ENCODE measurements around the gene ATP2C2.

The ATP2C2 gene

DNA sequence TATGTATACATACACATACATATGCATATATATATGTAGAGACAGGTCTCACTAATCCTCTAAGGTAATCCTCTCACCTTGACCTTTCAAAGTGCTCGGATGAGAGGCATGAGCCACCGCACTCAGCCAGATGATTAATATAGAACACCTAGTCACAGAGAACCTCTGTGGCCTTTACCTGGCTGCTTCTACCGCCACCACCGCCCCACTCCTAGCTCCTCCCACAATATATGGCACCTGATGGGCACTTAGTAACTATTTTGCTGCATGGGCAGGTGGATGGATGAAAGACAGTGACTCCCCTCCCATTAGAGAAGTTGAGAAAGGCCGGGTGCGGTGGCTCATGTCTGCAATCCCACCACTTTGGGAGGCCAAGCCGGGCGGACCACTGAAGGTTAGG, 16.7 kb upstream of the ATP2C2 start:
- H3K4me3 ChIP-seq (ENCODE audit: low read depth, low read length), result no peak overlapping the region
- no peaks in the 10 kb centered on the region for H3K4me1 ChIP-seq (ENCODE audit: control insufficient read depth, insufficient read depth, low read length)
- ChIA-PET CTCF (no interaction called here), POLR2A (no interaction called here)
- no peaks in the 10 kb centered on the region for H3K36me3 ChIP-seq (ENCODE audit: control insufficient read depth in 2 of 2, insufficient read depth in 1 of 2, low read length in 2 of 2)
- H3K9me3 ChIP-seq (ENCODE audit: control insufficient read depth, insufficient read depth, low read depth, low read length), result no peaks in the 10 kb centered on the region
- no peak for TF ChIP-seq ZNF404 (tag by site-specific recombination; IDR thresholded peaks at IDR 0.05)
- no peak for TF ChIP-seq ZFP37 (tag by site-specific recombination; IDR thresholded peaks at IDR 0.05)
- TF ChIP-seq ZNF394 (tag by site-specific recombination; IDR thresholded peaks at IDR 0.05; ENCODE audit: borderline replicate concordance), result no peak
- TF ChIP-seq ZNF548 (tag by site-specific recombination; IDR thresholded peaks at IDR 0.05), result no peak
- TF ChIP-seq ZNF248 (tag by site-specific recombination; IDR thresholded peaks at IDR 0.05), result no peak
- no peak for TF ChIP-seq ZNF571 (tag by site-specific recombination; IDR thresholded peaks at IDR 0.05)
- TF ChIP-seq ZNF658 (tag by site-specific recombination; IDR thresholded peaks at IDR 0.05), result no peak
- H3K27ac ChIP-seq (ENCODE audit: extremely low read depth, low read depth, low read length), result no peak overlapping the region

DNA sequence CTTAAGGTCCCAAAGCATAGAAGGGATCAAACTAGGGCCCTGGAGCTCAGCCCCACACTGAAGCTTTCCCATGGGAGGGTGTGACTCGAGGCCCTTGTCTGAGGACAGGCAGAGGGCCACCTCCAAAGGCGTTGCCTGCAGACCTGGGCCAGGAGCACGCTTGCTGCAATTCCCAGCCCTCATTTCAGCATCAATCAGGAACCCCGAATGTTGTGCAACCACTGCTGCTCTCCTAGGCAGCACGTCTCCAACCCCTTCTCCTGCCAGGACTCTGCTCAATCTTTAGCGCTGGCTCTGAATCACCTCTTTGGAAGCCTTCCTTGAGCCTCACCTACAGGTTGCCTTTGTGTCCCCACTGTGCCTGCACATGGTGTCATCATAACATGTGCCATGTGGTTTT, 14.0 kb upstream of the ATP2C2 start:
- Histone ChIP-seq H3K4me1 (ENCODE audit: control insufficient read depth, insufficient read depth, low read length) (no peaks in the 10 kb centered on the region), H3K36me3 (ENCODE audit: control insufficient read depth in 2 of 2, insufficient read depth in 1 of 2, low read length in 2 of 2) (no peaks in the 10 kb centered on the region), H3K9me3 (ENCODE audit: control insufficient read depth, insufficient read depth, low read depth, low read length) (no peaks in the 10 kb centered on the region), H3K4me3 (ENCODE audit: low read depth, low read length) (no peak overlapping the region), H3K27ac (ENCODE audit: extremely low read depth, low read depth, low read length) (no peak overlapping the region)
- no peak for TF ChIP-seq ZNF155 (tag by site-specific recombination; IDR thresholded peaks at IDR 0.05)
- no peak for TF ChIP-seq ZNF274 (IDR thresholded peaks at IDR 0.05; ENCODE audit: low read length)
- no peak for TF ChIP-seq ZNF274 (tag by site-specific recombination; IDR thresholded peaks at IDR 0.05; ENCODE audit: borderline replicate concordance)
- TF ChIP-seq ZNF311 (tag by site-specific recombination; IDR thresholded peaks at IDR 0.05; ENCODE audit: borderline replicate concordance), result no peak
- no peak for TF ChIP-seq ZNF221 (tag by site-specific recombination; IDR thresholded peaks at IDR 0.05; ENCODE audit: borderline replicate concordance)
- TF ChIP-seq, protein P1, sequence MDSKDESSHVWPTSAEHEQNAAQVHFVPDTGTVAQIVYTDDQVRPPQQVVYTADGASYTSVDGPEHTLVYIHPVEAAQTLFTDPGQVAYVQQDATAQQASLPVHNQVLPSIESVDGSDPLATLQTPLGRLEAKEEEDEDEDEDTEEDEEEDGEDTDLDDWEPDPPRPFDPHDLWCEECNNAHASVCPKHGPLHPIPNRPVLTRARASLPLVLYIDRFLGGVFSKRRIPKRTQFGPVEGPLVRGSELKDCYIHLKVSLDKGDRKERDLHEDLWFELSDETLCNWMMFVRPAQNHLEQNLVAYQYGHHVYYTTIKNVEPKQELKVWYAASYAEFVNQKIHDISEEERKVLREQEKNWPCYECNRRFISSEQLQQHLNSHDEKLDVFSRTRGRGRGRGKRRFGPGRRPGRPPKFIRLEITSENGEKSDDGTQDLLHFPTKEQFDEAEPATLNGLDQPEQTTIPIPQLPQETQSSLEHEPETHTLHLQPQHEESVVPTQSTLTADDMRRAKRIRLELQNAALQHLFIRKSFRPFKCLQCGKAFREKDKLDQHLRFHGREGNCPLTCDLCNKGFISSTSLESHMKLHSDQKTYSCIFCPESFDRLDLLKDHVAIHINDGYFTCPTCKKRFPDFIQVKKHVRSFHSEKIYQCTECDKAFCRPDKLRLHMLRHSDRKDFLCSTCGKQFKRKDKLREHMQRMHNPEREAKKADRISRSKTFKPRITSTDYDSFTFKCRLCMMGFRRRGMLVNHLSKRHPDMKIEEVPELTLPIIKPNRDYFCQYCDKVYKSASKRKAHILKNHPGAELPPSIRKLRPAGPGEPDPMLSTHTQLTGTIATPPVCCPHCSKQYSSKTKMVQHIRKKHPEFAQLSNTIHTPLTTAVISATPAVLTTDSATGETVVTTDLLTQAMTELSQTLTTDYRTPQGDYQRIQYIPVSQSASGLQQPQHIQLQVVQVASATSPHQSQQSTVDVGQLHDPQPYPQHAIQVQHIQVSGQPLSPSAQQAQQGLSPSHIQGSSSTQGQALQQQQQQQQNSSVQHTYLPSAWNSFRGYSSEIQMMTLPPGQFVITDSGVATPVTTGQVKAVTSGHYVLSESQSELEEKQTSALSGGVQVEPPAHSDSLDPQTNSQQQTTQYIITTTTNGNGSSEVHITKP (tag by site-specific recombination; IDR thresholded peaks at IDR 0.05), result no peak
- TF ChIP-seq ZNF701 (tag by site-specific recombination; IDR thresholded peaks at IDR 0.05), result no peak
- TF ChIP-seq, protein P2, sequence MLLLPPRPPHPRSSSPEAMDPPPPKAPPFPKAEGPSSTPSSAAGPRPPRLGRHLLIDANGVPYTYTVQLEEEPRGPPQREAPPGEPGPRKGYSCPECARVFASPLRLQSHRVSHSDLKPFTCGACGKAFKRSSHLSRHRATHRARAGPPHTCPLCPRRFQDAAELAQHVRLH (tag by site-specific recombination; IDR thresholded peaks at IDR 0.05), result no peak
- TF ChIP-seq, protein P3, sequence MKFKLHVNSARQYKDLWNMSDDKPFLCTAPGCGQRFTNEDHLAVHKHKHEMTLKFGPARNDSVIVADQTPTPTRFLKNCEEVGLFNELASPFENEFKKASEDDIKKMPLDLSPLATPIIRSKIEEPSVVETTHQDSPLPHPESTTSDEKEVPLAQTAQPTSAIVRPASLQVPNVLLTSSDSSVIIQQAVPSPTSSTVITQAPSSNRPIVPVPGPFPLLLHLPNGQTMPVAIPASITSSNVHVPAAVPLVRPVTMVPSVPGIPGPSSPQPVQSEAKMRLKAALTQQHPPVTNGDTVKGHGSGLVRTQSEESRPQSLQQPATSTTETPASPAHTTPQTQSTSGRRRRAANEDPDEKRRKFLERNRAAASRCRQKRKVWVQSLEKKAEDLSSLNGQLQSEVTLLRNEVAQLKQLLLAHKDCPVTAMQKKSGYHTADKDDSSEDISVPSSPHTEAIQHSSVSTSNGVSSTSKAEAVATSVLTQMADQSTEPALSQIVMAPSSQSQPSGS (tag by site-specific recombination; IDR thresholded peaks at IDR 0.05; ENCODE audit: low read depth), result no peak
- TF ChIP-seq ZNF600 (tag by site-specific recombination; IDR thresholded peaks at IDR 0.05), result no peak
- no peak for TF ChIP-seq ZNF16 (tag by site-specific recombination; IDR thresholded peaks at IDR 0.05; ENCODE audit: low read depth)
- TF ChIP-seq ZNF133 (tag by site-specific recombination; IDR thresholded peaks at IDR 0.05), result no peak
- TF ChIP-seq MZF1 (tag by site-specific recombination; IDR thresholded peaks at IDR 0.05; ENCODE audit: borderline replicate concordance), result no peak
- TF ChIP-seq ZNF843 (tag by site-specific recombination; IDR thresholded peaks at IDR 0.05), result no peak
- no peak for TF ChIP-seq ZNF677 (tag by site-specific recombination; IDR thresholded peaks at IDR 0.05)
- TF ChIP-seq GFI1B (tag by site-specific recombination; IDR thresholded peaks at IDR 0.05), result no peak
- no peak for TF ChIP-seq OSR2 (tag by site-specific recombination; IDR thresholded peaks at IDR 0.05)
- TF ChIP-seq, protein P4, sequence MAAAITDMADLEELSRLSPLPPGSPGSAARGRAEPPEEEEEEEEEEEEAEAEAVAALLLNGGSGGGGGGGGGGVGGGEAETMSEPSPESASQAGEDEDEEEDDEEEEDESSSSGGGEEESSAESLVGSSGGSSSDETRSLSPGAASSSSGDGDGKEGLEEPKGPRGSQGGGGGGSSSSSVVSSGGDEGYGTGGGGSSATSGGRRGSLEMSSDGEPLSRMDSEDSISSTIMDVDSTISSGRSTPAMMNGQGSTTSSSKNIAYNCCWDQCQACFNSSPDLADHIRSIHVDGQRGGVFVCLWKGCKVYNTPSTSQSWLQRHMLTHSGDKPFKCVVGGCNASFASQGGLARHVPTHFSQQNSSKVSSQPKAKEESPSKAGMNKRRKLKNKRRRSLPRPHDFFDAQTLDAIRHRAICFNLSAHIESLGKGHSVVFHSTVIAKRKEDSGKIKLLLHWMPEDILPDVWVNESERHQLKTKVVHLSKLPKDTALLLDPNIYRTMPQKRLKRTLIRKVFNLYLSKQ (tag by site-specific recombination; IDR thresholded peaks at IDR 0.05; ENCODE audit: borderline replicate concordance), result no peak
- POLR2A ChIA-PET, result no interaction called here
- CTCF ChIA-PET, result no interaction called here

All from HEK293 (cell line).